ENCODE measurements around the gene BRD3OS.

The BRD3OS gene

GRCh38 chr9:134007150-134007549 lies 18.1 kb upstream of the BRD3OS start:
- no peak for DNase-seq

GRCh38 chr9:134007571-134007970 lies 17.7 kb upstream of the BRD3OS start:
- no peak for DNase-seq

GRCh38 chr9:134010310-134011173 lies 14.7 kb upstream of the BRD3OS start:
- DNase-seq: no peak

GRCh38 chr9:134011401-134011800 lies 13.9 kb upstream of the BRD3OS start:
- DNase-seq: no peak

- DNase-seq: no peak
These were observed 10.3 kb upstream of the BRD3OS start for GRCh38 chr9:134014946-134015345.

GRCh38 chr9:134024214-134024792 lies 978 bp upstream of the BRD3OS start:
- DNase-seq: no peak

- DNase-seq: peak; percentile 18 to 48
These were observed 593 bp downstream of the BRD3OS start for GRCh38 chr9:134025606-134026541.

- DNase-seq: no peak
These were observed 1.3 kb downstream of the BRD3OS start for GRCh38 chr9:134026581-134026980.

GRCh38 chr9:134026981-134027380 lies 1.7 kb downstream of the BRD3OS start:
- no peak for DNase-seq

- DNase-seq: no peak
These were observed 2.3 kb downstream of the BRD3OS start for GRCh38 chr9:134027561-134027960.

GRCh38 chr9:134028076-134028475 lies 2.8 kb downstream of the BRD3OS start:
- no peak for DNase-seq

- DNase-seq: no peak
These were observed 3.4 kb downstream of the BRD3OS start for GRCh38 chr9:134028575-134029247.

GRCh38 chr9:134029248-134030226 lies 4.3 kb downstream of the BRD3OS start:
- DNase-seq: no peak

- no peak for DNase-seq
These were observed 5.7 kb downstream of the BRD3OS start for GRCh38 chr9:134030821-134031470.

- no peak for DNase-seq
These were observed 6.5 kb downstream of the BRD3OS start for GRCh38 chr9:134031783-134032182.

- DNase-seq: no peak
These were observed 7.4 kb downstream of the BRD3OS start for GRCh38 chr9:134032456-134033222.

GRCh38 chr9:134033516-134034214 lies 8.4 kb downstream of the BRD3OS start:
- DNase-seq: no peak

- no peak for DNase-seq
These were observed 9.1 kb downstream of the BRD3OS start for GRCh38 chr9:134034215-134035040.

All from stimulated activated CD4-positive, alpha-beta T cell treated with anti-CD3 and anti-CD28 coated beads, Interleukin-4, amount 100 ng/mL, for 4 hours (primary cell).